Mucosa of stomach (tissue), 1 donor: Measurements from ENCODE around the gene KCNG4.

Experiments used
- H3K27me3 ChIP-seq: one replicate; pipeline ENCODE4 v1.7.0; 2013; ENCODE audit warnings: mild to moderate bottlenecking, low read length; ENCODE audit not compliant: control insufficient read depth, insufficient read depth
- H3K36me3 ChIP-seq: one replicate; pipeline ENCODE4 v1.7.0; 2013; ENCODE audit warnings: low read length; ENCODE audit not compliant: control insufficient read depth, insufficient read depth
- H3K4me1 ChIP-seq: one replicate; pipeline ENCODE4 v1.7.0; 2013; ENCODE audit warnings: mild to moderate bottlenecking, low read length; ENCODE audit not compliant: control insufficient read depth, insufficient read depth
- H3K4me3 ChIP-seq: one replicate; pipeline ENCODE4 v1.7.0; 2013; ENCODE audit warnings: low read length
- H3K9ac ChIP-seq: one replicate; pipeline ENCODE4 v1.7.0; 2013; ENCODE audit warnings: mild to moderate bottlenecking, low read length, moderate library complexity
- H3K9me3 ChIP-seq: one replicate; pipeline ENCODE4 v1.7.0; 2013; ENCODE audit warnings: mild to moderate bottlenecking, low read length, moderate library complexity; ENCODE audit not compliant: control insufficient read depth
- donor health status: Pancreatic carcinoma.

Gene KCNG4

GRCh38 chr16:84197466-84198128 lies 42.2 kb downstream of the KCNG4 start:
- Histone ChIP-seq H3K4me1 (no peaks in the 10 kb centered on the region), H3K36me3 (no peaks in the 10 kb centered on the region), H3K9me3 (no peaks in the 10 kb centered on the region), H3K27me3 (peaks cover 12% of the 10 kb centered on the region), H3K9ac (no peak overlapping the region), H3K4me3 (no peak overlapping the region)

- peaks cover 12% of the 10 kb centered on the region for H3K27me3 ChIP-seq
- no peaks in the 10 kb centered on the region for H3K9me3 ChIP-seq
- H3K4me3 ChIP-seq = no peak overlapping the region
- no peaks in the 10 kb centered on the region for H3K4me1 ChIP-seq
- H3K9ac ChIP-seq = no peak overlapping the region
- no peaks in the 10 kb centered on the region for H3K36me3 ChIP-seq
These were observed 43.0 kb downstream of the KCNG4 start for GRCh38 chr16:84196727-84197394.

GRCh38 chr16:84196101-84196500 lies 43.7 kb downstream of the KCNG4 start:
- Histone ChIP-seq H3K9ac (no peak overlapping the region), H3K36me3 (no peaks in the 10 kb centered on the region), H3K4me3 (no peak overlapping the region), H3K9me3 (no peaks in the 10 kb centered on the region), H3K27me3 (peaks cover 12% of the 10 kb centered on the region), H3K4me1 (no peaks in the 10 kb centered on the region)

GRCh38 chr16:84195201-84196093 lies 44.4 kb downstream of the KCNG4 start:
- Histone ChIP-seq H3K36me3 (no peaks in the 10 kb centered on the region), H3K9ac (no peak overlapping the region), H3K9me3 (no peaks in the 10 kb centered on the region), H3K4me1 (no peaks in the 10 kb centered on the region), H3K4me3 (no peak overlapping the region), H3K27me3 (peaks cover 12% of the 10 kb centered on the region)

- Histone ChIP-seq H3K9ac (no peak overlapping the region), H3K4me1 (no peaks in the 10 kb centered on the region), H3K9me3 (no peaks in the 10 kb centered on the region), H3K36me3 (no peaks in the 10 kb centered on the region), H3K27me3 (peaks cover 10% of the 10 kb centered on the region), H3K4me3 (no peak overlapping the region)
These were observed 45.2 kb downstream of the KCNG4 start for GRCh38 chr16:84194470-84195200.

- H3K27me3 ChIP-seq = peaks cover 10% of the 10 kb centered on the region
- no peaks in the 10 kb centered on the region for H3K4me1 ChIP-seq
- no peaks in the 10 kb centered on the region for H3K9me3 ChIP-seq
- H3K9ac ChIP-seq = no peak overlapping the region
- H3K4me3 ChIP-seq = no peak overlapping the region
- no peaks in the 10 kb centered on the region for H3K36me3 ChIP-seq
These were observed 45.8 kb downstream of the KCNG4 start for GRCh38 chr16:84194018-84194417.

GRCh38 chr16:84193480-84193879 lies 46.3 kb downstream of the KCNG4 start:
- no peaks in the 10 kb centered on the region for H3K9me3 ChIP-seq
- H3K36me3 ChIP-seq = no peaks in the 10 kb centered on the region
- no peaks in the 10 kb centered on the region for H3K4me1 ChIP-seq
- no peak overlapping the region for H3K9ac ChIP-seq
- H3K27me3 ChIP-seq = peaks cover 10% of the 10 kb centered on the region
- no peak overlapping the region for H3K4me3 ChIP-seq

GRCh38 chr16:84191466-84191865 lies 48.3 kb downstream of the KCNG4 start:
- Histone ChIP-seq H3K9me3 (no peaks in the 10 kb centered on the region), H3K4me3 (no peak overlapping the region), H3K27me3 (peaks cover 10% of the 10 kb centered on the region), H3K4me1 (no peaks in the 10 kb centered on the region), H3K36me3 (no peaks in the 10 kb centered on the region), H3K9ac (no peak overlapping the region)

GRCh38 chr16:84190731-84191388 lies 49.0 kb downstream of the KCNG4 start, which contains the start of gene ADAD2:
TSS of gene ADAD2 (plus strand) at chr16:84191157. CDS start at chr16:84191231, 74 bp downstream.
- Histone ChIP-seq H3K9ac (no peak within 1 kb of the TSS), H3K4me3 (no peak within 1 kb of the TSS), H3K36me3 (no peaks in the 10 kb centered on the region), H3K9me3 (no peaks in the 10 kb centered on the region), H3K27me3 (peaks cover 10% of the 10 kb centered on the region), H3K4me1 (peaks cover 4% of the 10 kb centered on the region)

- H3K9me3 ChIP-seq = no peaks in the 10 kb centered on the region
- peaks cover 2% of the 10 kb centered on the region for H3K36me3 ChIP-seq
- no peaks in the 10 kb centered on the region for H3K27me3 ChIP-seq
- H3K4me1 ChIP-seq = peaks cover 9% of the 10 kb centered on the region
- H3K9ac ChIP-seq = peak within 1 kb of the TSS; percentile 90
- H3K4me3 ChIP-seq = peak within 1 kb of the TSS; percentile 62
These were observed 53.0 kb downstream of the KCNG4 start, which contains the start of gene TAF1C for GRCh38 chr16:84186685-84187437. TSS of gene TAF1C (minus strand) at chr16:84187057. CDS start at chr16:84184988, 2,069 bp downstream.
